CD4-positive, alpha-beta memory T cell (primary cell): ENCODE measurements around the gene ZNF446. TPM values are rescaled to one million over a fixed set of nuclear protein-coding genes. Genes with fewer than 3 reads are reported as not detected.

Experiments
- polyA plus RNA-seq, 2 donors: library from polyadenylated mRNA; unstranded; fragments of 300-500 nt; fragmentation: Illumina TruSeq; gene quantifications; one replicate each; pipeline ENCODE4 v1.2.3, GENCODE V29; 2021
- total RNA-seq, 2 experiments: library from RNA; stranded (reverse); gene quantifications; one replicate each; pipeline ENCODE4 v1.2.3, GENCODE V29; 2021

Gene ZNF446
- total and polyA plus RNA-seq, 4 experiments from 2014 or later: 1.4 to 19.5 (median 10.9) TPM

Other genes starting within 250 kb of the ZNF446 start
- gene ZNF544, start 247.4 kb upstream of the ZNF446 start, total RNA-seq: 10 to 100 TPM; 63.3 to 67.6 TPM
- gene ZNF544, start 247.4 kb upstream of the ZNF446 start, polyA plus RNA-seq: 10 to 100 TPM; 13.7 to 23.0 TPM
- 10 to 100 TPM in 1 of 2 experiments, 1 to 10 TPM in 1; 9.5 to 10.2 TPM for gene ZNF8, start 197.4 kb upstream of the ZNF446 start, total RNA-seq
- gene ZNF8, start 197.4 kb upstream of the ZNF446 start, polyA plus RNA-seq: under 1 TPM; 0.63 to 0.94 TPM
- 10 to 100 TPM; 72.3 to 76.6 TPM for gene ERVK3-1, start 171.0 kb upstream of the ZNF446 start, total RNA-seq
- 10 to 100 TPM; 59.3 to 73.9 TPM for gene ERVK3-1, start 171.0 kb upstream of the ZNF446 start, polyA plus RNA-seq
- 1 to 10 TPM; 5.0 to 5.3 TPM for gene ZSCAN22, start 149.4 kb upstream of the ZNF446 start, total RNA-seq
- gene ZSCAN22, start 149.4 kb upstream of the ZNF446 start, polyA plus RNA-seq: 1 to 10 TPM in 1 of 2 donors, under 1 TPM in 1; 0.36 to 3.5 TPM
- 10 to 100 TPM; 15.8 to 19.0 TPM for gene A1BG, start 122.9 kb upstream of the ZNF446 start, total RNA-seq
- gene A1BG, start 122.9 kb upstream of the ZNF446 start, polyA plus RNA-seq: 10 to 100 TPM; 44.7 to 47.9 TPM
- 1 to 10 TPM; 1.7 to 2.0 TPM for gene ZNF497, start 113.6 kb upstream of the ZNF446 start, total RNA-seq
- gene ZNF497, start 113.6 kb upstream of the ZNF446 start, polyA plus RNA-seq: 1 to 10 TPM in 1 of 2 donors, under 1 TPM in 1; 0.46 to 1.2 TPM
- 1 to 10 TPM; 3.4 to 3.5 TPM for gene ZNF837, start 95.3 kb upstream of the ZNF446 start, total RNA-seq
- gene ZNF837, start 95.3 kb upstream of the ZNF446 start, polyA plus RNA-seq: 1 to 10 TPM; 3.8 to 4.6 TPM
- 1,000 to 10,000 TPM; 1,267 to 1,360 TPM for gene RPS5, start 89.1 kb upstream of the ZNF446 start, total RNA-seq
- gene RPS5, start 89.1 kb upstream of the ZNF446 start, polyA plus RNA-seq: 1,000 to 10,000 TPM; 1,172 to 1,304 TPM
- under 1 TPM in 1 of 2 experiments, not detected in 1; 0.47 TPM for gene RNF225, start 80.7 kb upstream of the ZNF446 start, total RNA-seq
- gene RNF225, start 80.7 kb upstream of the ZNF446 start, polyA plus RNA-seq: not detected
- 10 to 100 TPM; 10.3 to 10.7 TPM for gene ZNF584, start 67.7 kb upstream of the ZNF446 start, total RNA-seq
- 1 to 10 TPM; 6.6 to 9.1 TPM for gene ZNF584, start 67.7 kb upstream of the ZNF446 start, polyA plus RNA-seq
- 10 to 100 TPM in 1 of 2 experiments, 1 to 10 TPM in 1; 9.5 to 11.7 TPM for gene ZNF132, start 36.2 kb upstream of the ZNF446 start, total RNA-seq
- gene ZNF132, start 36.2 kb upstream of the ZNF446 start, polyA plus RNA-seq: 1 to 10 TPM in 1 of 2 donors, under 1 TPM in 1; 0.43 to 1.8 TPM
- gene ZNF324B, start 24.7 kb upstream of the ZNF446 start, total RNA-seq: 10 to 100 TPM; 13.1 to 13.7 TPM
- 1 to 10 TPM; 1.2 to 1.5 TPM for gene ZNF324B, start 24.7 kb upstream of the ZNF446 start, polyA plus RNA-seq
- gene ZNF324, start 9.3 kb upstream of the ZNF446 start, total RNA-seq: 10 to 100 TPM; 27.6 TPM
- 10 to 100 TPM in 1 of 2 donors, 1 to 10 TPM in 1; 5.6 to 17.0 TPM for gene ZNF324, start 9.3 kb upstream of the ZNF446 start, polyA plus RNA-seq
- 10 to 100 TPM; 10.5 to 12.2 TPM for gene SLC27A5, start 35.6 kb downstream of the ZNF446 start, total RNA-seq
- gene SLC27A5, start 35.6 kb downstream of the ZNF446 start, polyA plus RNA-seq: 10 to 100 TPM; 16.1 to 23.6 TPM
- gene ZBTB45, start 43.5 kb downstream of the ZNF446 start, total RNA-seq: 10 to 100 TPM; 19.8 TPM
- 1 to 10 TPM; 1.9 to 6.2 TPM for gene ZBTB45, start 43.5 kb downstream of the ZNF446 start, polyA plus RNA-seq
- 100 to 1,000 TPM; 342 to 348 TPM for gene TRIM28, start 67.7 kb downstream of the ZNF446 start, total RNA-seq
- gene TRIM28, start 67.7 kb downstream of the ZNF446 start, polyA plus RNA-seq: 10 to 100 TPM; 19.4 to 70.9 TPM
- gene CHMP2A, start 78.8 kb downstream of the ZNF446 start, total RNA-seq: 10 to 100 TPM; 81.1 to 88.4 TPM
- 100 to 1,000 TPM; 200 to 238 TPM for gene CHMP2A, start 78.8 kb downstream of the ZNF446 start, polyA plus RNA-seq
- 10 to 100 TPM; 55.1 to 58.3 TPM for gene UBE2M, start 82.3 kb downstream of the ZNF446 start, total RNA-seq
- gene UBE2M, start 82.3 kb downstream of the ZNF446 start, polyA plus RNA-seq: 10 to 100 TPM; 12.4 to 23.8 TPM
- gene MZF1, start 97.0 kb downstream of the ZNF446 start, total RNA-seq: 10 to 100 TPM; 42.7 to 44.4 TPM
- gene MZF1, start 97.0 kb downstream of the ZNF446 start, polyA plus RNA-seq: 1 to 10 TPM; 5.2 to 8.9 TPM